Lung microvascular endothelial cell (primary cell): ENCODE measurements around the gene TCEAL1. TPM values are rescaled to one million over a fixed set of nuclear protein-coding genes. Genes with fewer than 3 reads are reported as not detected.
"Not testable (repeated sequence)": the region's sequence is repeated elsewhere in the genome, so short reads cannot be mapped to it uniquely, and the experiment has no call there.

Source experiments
- DNase-seq, 2 donors: peaks; one replicate each; pipeline versions ENCODE4 v3.0.0 to v3.0.0-alpha.2; 2010; ENCODE audit warnings: low read depth in 2 of 2
- total RNA-seq: library from RNA; depleted of rRNA; stranded (reverse); fragments of >200 nt; gene quantifications from 2 replicates; pipeline ENCODE4 v1.2.1, GENCODE V29; 2014

The TCEAL1 gene
- total RNA-seq, result 18.5 and 21.8 TPM in 2 replicates

- DNase-seq, result peak; percentile 44 to 59
Observed at GRCh38 chrX:103628386-103629317, at the start of gene TCEAL1. TSS of gene TCEAL1 (plus strand) at chrX:103628975. CDS start at chrX:103629917, 942 bp downstream.

- peak; percentile 1 to 17 for DNase-seq
Observed at GRCh38 chrX:103584596-103584995, 44.2 kb upstream of the TCEAL1 start.

- DNase-seq, result peak; percentile 35 to 56
Observed at GRCh38 chrX:103585411-103586313, 43.1 kb upstream of the TCEAL1 start, which contains the start of gene TCEAL4. TSS of gene TCEAL4 (plus strand) at chrX:103585515. CDS start at chrX:103586676, 1,161 bp downstream.

- DNase-seq, result peak; percentile 1 to 5
Observed at GRCh38 chrX:103586314-103586646, 42.5 kb upstream of the TCEAL1 start.

- no peak for DNase-seq
Observed at GRCh38 chrX:103586659-103587058, 42.1 kb upstream of the TCEAL1 start.

GRCh38 chrX:103592295-103592694, 36.5 kb upstream of the TCEAL1 start:
- DNase-seq, result not testable (repeated sequence)

GRCh38 chrX:103595202-103595601, 33.6 kb upstream of the TCEAL1 start:
- DNase-seq, result not testable (repeated sequence)

GRCh38 chrX:103607364-103608305, 21.1 kb upstream of the TCEAL1 start, which contains the start of gene TCEAL3:
TSS of gene TCEAL3 (plus strand) at chrX:103607963. CDS start at chrX:103609065, 1,102 bp downstream.
- peak; percentile 36 to 61 for DNase-seq

GRCh38 chrX:103608306-103608963, 20.3 kb upstream of the TCEAL1 start:
- DNase-seq, result peak in 1 of 2 donors; percentile 21

GRCh38 chrX:103610282-103610681, 18.5 kb upstream of the TCEAL1 start:
- no peak for DNase-seq

- no peak for DNase-seq
Observed at GRCh38 chrX:103613362-103613890, 15.3 kb upstream of the TCEAL1 start.

- no peak for DNase-seq
Observed at GRCh38 chrX:103614999-103615398, 13.8 kb upstream of the TCEAL1 start.

- DNase-seq, result no peak
Observed at GRCh38 chrX:103615781-103616371, 12.9 kb upstream of the TCEAL1 start.

- no peak for DNase-seq
Observed at GRCh38 chrX:103616676-103617186, 12.0 kb upstream of the TCEAL1 start.

- no peak for DNase-seq
Observed at GRCh38 chrX:103624111-103624510, 4.7 kb upstream of the TCEAL1 start.

GRCh38 chrX:103626855-103627254, 1.9 kb upstream of the TCEAL1 start:
- peak in 1 of 2 donors; percentile 71 for DNase-seq

GRCh38 chrX:103629318-103630170, 769 bp downstream of the TCEAL1 start:
- DNase-seq, result peak; percentile 66 to 74

- DNase-seq, result no peak
Observed at GRCh38 chrX:103630171-103630511, 1.4 kb downstream of the TCEAL1 start.
